ENCODE results near the gene ST6GALNAC1.

The ST6GALNAC1 gene

DNA sequence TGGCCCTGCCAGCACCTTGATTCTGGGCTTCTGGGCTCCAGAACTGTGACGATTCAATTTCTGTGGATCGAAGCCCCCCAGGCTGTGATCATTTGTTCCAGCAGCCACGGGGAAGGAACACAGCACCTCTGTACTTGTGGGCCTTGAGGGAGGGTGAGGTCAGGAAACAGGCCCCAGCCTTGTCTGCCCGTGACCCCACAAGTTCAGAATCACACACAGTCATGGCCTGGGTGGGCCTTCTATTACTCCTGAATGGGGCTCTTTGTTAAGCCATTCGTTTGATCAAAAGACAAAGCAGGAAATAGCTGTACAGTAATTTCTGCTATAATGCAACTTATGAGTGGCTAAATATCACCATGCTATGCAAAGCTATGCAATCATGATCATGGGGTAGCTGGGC, 68.0 kb downstream of the ST6GALNAC1 start:
- DNase-seq = no peak

Measured in islet precursor cell (in vitro differentiated cells).